GM12891 (cell line): ENCODE data around the gene CTNNA1.

Experiments
- POU2F2 ChIP-seq: IDR thresholded peaks from 2 replicates; pipeline ENCODE4 v1.6.1; 2011; ENCODE audit warnings: low read depth, mild to moderate bottlenecking, control low read depth, low read length, moderate library complexity
- SPI1 ChIP-seq: IDR thresholded peaks from 2 replicates; pipeline ENCODE4 v1.6.1; 2011; ENCODE audit warnings: low read depth, low read length, control low read depth

DNA sequence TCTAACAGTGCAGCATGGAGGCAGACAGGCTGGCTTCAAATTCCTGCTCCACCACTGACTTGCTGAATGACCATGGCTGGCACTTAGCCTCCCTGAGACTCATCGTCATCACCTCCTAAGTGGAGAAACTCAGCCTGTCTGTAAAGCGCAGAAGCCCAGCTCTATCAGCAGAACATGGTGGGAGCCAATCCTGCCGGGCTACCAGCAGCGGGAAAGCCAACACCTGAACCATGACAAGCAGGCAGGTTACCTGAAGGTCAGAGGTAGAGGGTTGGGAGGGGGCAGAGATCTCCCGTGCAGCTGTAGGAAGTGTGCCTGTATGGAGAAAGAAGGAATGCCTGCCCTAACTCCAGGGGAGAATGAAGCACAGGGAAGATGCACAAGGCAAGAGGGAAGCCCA is 194.6 kb downstream of the CTNNA1 start:
- TF ChIP-seq POU2F2 (no peak), SPI1 (no peak)
